ENCODE data around the gene IMPA2.

Gene IMPA2

GRCh38 chr18:11996190-11996754, 15.0 kb downstream of the IMPA2 start:
- H3K9me3 ChIP-seq (ENCODE audit: low read length): no peaks in the 10 kb centered on the region
- no peaks in the 10 kb centered on the region for H3K27me3 ChIP-seq (ENCODE audit: insufficient read depth, low read length)
- no peak overlapping the region for H3K4me3 ChIP-seq (ENCODE audit: low read length)
- no peak overlapping the region for H2AFZ ChIP-seq (ENCODE audit: low read depth, low read length)
- H3K4me1 ChIP-seq (ENCODE audit: insufficient read depth, low read length): no peaks in the 10 kb centered on the region
- H3K36me3 ChIP-seq (ENCODE audit: insufficient read depth, low read length): peaks cover 4% of the 10 kb centered on the region

GRCh38 chr18:11996907-11997306, 15.6 kb downstream of the IMPA2 start:
- no peak overlapping the region for H3K4me3 ChIP-seq (ENCODE audit: low read length)

GRCh38 chr18:11997466-11997865, 16.2 kb downstream of the IMPA2 start:
- Histone ChIP-seq H3K27me3 (ENCODE audit: insufficient read depth, low read length) (no peaks in the 10 kb centered on the region), H2AFZ (ENCODE audit: low read depth, low read length) (no peak overlapping the region), H3K9me3 (ENCODE audit: low read length) (no peaks in the 10 kb centered on the region), H3K4me1 (ENCODE audit: insufficient read depth, low read length) (no peaks in the 10 kb centered on the region), H3K36me3 (ENCODE audit: insufficient read depth, low read length) (peaks cover 4% of the 10 kb centered on the region), H3K4me3 (ENCODE audit: low read length) (no peak overlapping the region)

More at GRCh38 chr18:11996907-11997306, 15.6 kb downstream of the IMPA2 start:
- peaks cover 4% of the 10 kb centered on the region for H3K36me3 ChIP-seq (ENCODE audit: insufficient read depth, low read length)
- no peak overlapping the region for H2AFZ ChIP-seq (ENCODE audit: low read depth, low read length)
- no peaks in the 10 kb centered on the region for H3K4me1 ChIP-seq (ENCODE audit: insufficient read depth, low read length)
- no peaks in the 10 kb centered on the region for H3K27me3 ChIP-seq (ENCODE audit: insufficient read depth, low read length)
- H3K9me3 ChIP-seq (ENCODE audit: low read length): no peaks in the 10 kb centered on the region

- Histone ChIP-seq H3K4me3 (ENCODE audit: low read length) (no peak overlapping the region), H3K36me3 (ENCODE audit: insufficient read depth, low read length) (peaks cover 4% of the 10 kb centered on the region), H3K27me3 (ENCODE audit: insufficient read depth, low read length) (no peaks in the 10 kb centered on the region), H3K4me1 (ENCODE audit: insufficient read depth, low read length) (no peaks in the 10 kb centered on the region), H3K9me3 (ENCODE audit: low read length) (no peaks in the 10 kb centered on the region), H2AFZ (ENCODE audit: low read depth, low read length) (no peak overlapping the region)
These were observed 16.9 kb downstream of the IMPA2 start for GRCh38 chr18:11998193-11998592.

- Histone ChIP-seq H3K36me3 (ENCODE audit: insufficient read depth, low read length) (peaks cover 4% of the 10 kb centered on the region), H3K4me3 (ENCODE audit: low read length) (no peak overlapping the region), H2AFZ (ENCODE audit: low read depth, low read length) (no peak overlapping the region), H3K4me1 (ENCODE audit: insufficient read depth, low read length) (no peaks in the 10 kb centered on the region), H3K27me3 (ENCODE audit: insufficient read depth, low read length) (no peaks in the 10 kb centered on the region), H3K9me3 (ENCODE audit: low read length) (no peaks in the 10 kb centered on the region)
These were observed 18.1 kb downstream of the IMPA2 start for GRCh38 chr18:11999429-11999828.

- Histone ChIP-seq H3K9me3 (ENCODE audit: low read length) (no peaks in the 10 kb centered on the region), H3K4me3 (ENCODE audit: low read length) (no peak overlapping the region), H3K4me1 (ENCODE audit: insufficient read depth, low read length) (no peaks in the 10 kb centered on the region), H2AFZ (ENCODE audit: low read depth, low read length) (no peak overlapping the region), H3K27me3 (ENCODE audit: insufficient read depth, low read length) (no peaks in the 10 kb centered on the region), H3K36me3 (ENCODE audit: insufficient read depth, low read length) (peaks cover 4% of the 10 kb centered on the region)
These were observed 18.9 kb downstream of the IMPA2 start for GRCh38 chr18:12000072-12000659.

- no peak overlapping the region for H2AFZ ChIP-seq (ENCODE audit: low read depth, low read length)
- H3K27me3 ChIP-seq (ENCODE audit: insufficient read depth, low read length): no peaks in the 10 kb centered on the region
- no peaks in the 10 kb centered on the region for H3K9me3 ChIP-seq (ENCODE audit: low read length)
- H3K4me3 ChIP-seq (ENCODE audit: low read length): no peak overlapping the region
- peaks cover 7% of the 10 kb centered on the region for H3K36me3 ChIP-seq (ENCODE audit: insufficient read depth, low read length)
- no peaks in the 10 kb centered on the region for H3K4me1 ChIP-seq (ENCODE audit: insufficient read depth, low read length)
These were observed 20.1 kb downstream of the IMPA2 start for GRCh38 chr18:12001421-12001820.

GRCh38 chr18:12003894-12004293, 22.6 kb downstream of the IMPA2 start:
- Histone ChIP-seq H3K36me3 (ENCODE audit: insufficient read depth, low read length) (peaks cover 10% of the 10 kb centered on the region), H3K27me3 (ENCODE audit: insufficient read depth, low read length) (no peaks in the 10 kb centered on the region), H3K4me1 (ENCODE audit: insufficient read depth, low read length) (no peaks in the 10 kb centered on the region), H3K9me3 (ENCODE audit: low read length) (no peaks in the 10 kb centered on the region), H3K4me3 (ENCODE audit: low read length) (no peak overlapping the region), H2AFZ (ENCODE audit: low read depth, low read length) (no peak overlapping the region)

- Histone ChIP-seq H3K4me3 (ENCODE audit: low read length) (no peak overlapping the region), H2AFZ (ENCODE audit: low read depth, low read length) (no peak overlapping the region), H3K27me3 (ENCODE audit: insufficient read depth, low read length) (no peaks in the 10 kb centered on the region), H3K9me3 (ENCODE audit: low read length) (no peaks in the 10 kb centered on the region), H3K36me3 (ENCODE audit: insufficient read depth, low read length) (peaks cover 6% of the 10 kb centered on the region), H3K4me1 (ENCODE audit: insufficient read depth, low read length) (no peaks in the 10 kb centered on the region)
These were observed 24.5 kb downstream of the IMPA2 start for GRCh38 chr18:12005538-12006487.

- Histone ChIP-seq H3K4me1 (ENCODE audit: insufficient read depth, low read length) (no peaks in the 10 kb centered on the region), H3K27me3 (ENCODE audit: insufficient read depth, low read length) (no peaks in the 10 kb centered on the region), H3K4me3 (ENCODE audit: low read length) (no peak overlapping the region), H3K36me3 (ENCODE audit: insufficient read depth, low read length) (peaks cover 6% of the 10 kb centered on the region), H3K9me3 (ENCODE audit: low read length) (no peaks in the 10 kb centered on the region), H2AFZ (ENCODE audit: low read depth, low read length) (no peak overlapping the region)
These were observed 25.2 kb downstream of the IMPA2 start for GRCh38 chr18:12006488-12006840.

GRCh38 chr18:12007063-12007462, 25.8 kb downstream of the IMPA2 start:
- H3K4me1 ChIP-seq (ENCODE audit: insufficient read depth, low read length): no peaks in the 10 kb centered on the region
- no peak overlapping the region for H3K4me3 ChIP-seq (ENCODE audit: low read length)
- H3K36me3 ChIP-seq (ENCODE audit: insufficient read depth, low read length): peaks cover 6% of the 10 kb centered on the region
- H3K27me3 ChIP-seq (ENCODE audit: insufficient read depth, low read length): no peaks in the 10 kb centered on the region
- H2AFZ ChIP-seq (ENCODE audit: low read depth, low read length): no peak overlapping the region
- no peaks in the 10 kb centered on the region for H3K9me3 ChIP-seq (ENCODE audit: low read length)

GRCh38 chr18:12008181-12008767, 27.0 kb downstream of the IMPA2 start:
- H3K4me1 ChIP-seq (ENCODE audit: insufficient read depth, low read length): peaks cover 4% of the 10 kb centered on the region
- H3K4me3 ChIP-seq (ENCODE audit: low read length): no peak overlapping the region
- H2AFZ ChIP-seq (ENCODE audit: low read depth, low read length): no peak overlapping the region
- H3K9me3 ChIP-seq (ENCODE audit: low read length): no peaks in the 10 kb centered on the region
- peaks cover 6% of the 10 kb centered on the region for H3K36me3 ChIP-seq (ENCODE audit: insufficient read depth, low read length)
- no peaks in the 10 kb centered on the region for H3K27me3 ChIP-seq (ENCODE audit: insufficient read depth, low read length)

Data from neuron (in vitro differentiated cells).